ENCODE data around the gene RGS1. TPM values are rescaled to one million over a fixed set of nuclear protein-coding genes. Genes with fewer than 3 reads are reported as not detected.

The RGS1 gene
- total RNA-seq, 1 experiment from 2014 or later: not detected

GRCh38 chr1:192563129-192563528 lies 12.4 kb upstream of the RGS1 start:
- H2BK5ac ChIP-seq (ENCODE audit: insufficient read length, low read length): no peak overlapping the region
- no peaks in the 10 kb centered on the region for H3K79me1 ChIP-seq (ENCODE audit: insufficient read depth, low read depth, low read length, poor library complexity, severe bottlenecking)
- H2AK5ac ChIP-seq (ENCODE audit: insufficient read length, low read length): no peak overlapping the region
- Mint-ChIP-seq H3K27ac (no peak overlapping the region), H3K27me3 (ENCODE audit: low read depth) (no peaks in the 10 kb centered on the region), H3K9me3 (no peaks in the 10 kb centered on the region), H3K4me3 (no peak overlapping the region), H3K36me3 (ENCODE audit: insufficient read depth in 1 of 3, low read depth in 3 of 3) (no peaks in the 10 kb centered on the region), H3K4me1 (no peaks in the 10 kb centered on the region)
- H4K20me1 ChIP-seq (ENCODE audit: control insufficient read depth, insufficient read depth, insufficient read length): no peaks in the 10 kb centered on the region
- no peaks in the 10 kb centered on the region for H3K9me3 ChIP-seq (ENCODE audit: control insufficient read depth, low read depth, low read length)
- H3K4me2 ChIP-seq (ENCODE audit: insufficient read depth, insufficient read length, low read length): no peak overlapping the region
- no peak overlapping the region for H4K91ac ChIP-seq (ENCODE audit: insufficient read length, low read depth, low read length)
- H3K4me1 ChIP-seq (ENCODE audit: insufficient read depth, low read length): no peaks in the 10 kb centered on the region
- H4K8ac ChIP-seq (replicated peaks; ENCODE audit: insufficient read length, low read depth, low read length): no peak overlapping the region
- H3K27ac ChIP-seq (ENCODE audit: insufficient read length, low read depth, low read length): no peak overlapping the region
- H2BK12ac ChIP-seq (ENCODE audit: insufficient read length, low read depth, low read length): no peak overlapping the region
- no peak overlapping the region for H2BK20ac ChIP-seq (ENCODE audit: low read depth, low read length, poor library complexity, severe bottlenecking)
- no peak overlapping the region for H3T11ph ChIP-seq (ENCODE audit: low read length)
- no peaks in the 10 kb centered on the region for H3K27me3 ChIP-seq (ENCODE audit: insufficient read depth, low read length)
- H3K56ac ChIP-seq (ENCODE audit: insufficient read length, low read depth, low read length): no peak overlapping the region
- no peak overlapping the region for H2BK120ac ChIP-seq (ENCODE audit: low read depth, low read length, poor library complexity, severe bottlenecking)
- WGBS (ENCODE audit: extremely low coverage, insufficient read length, low lambda C conversion rate): no CpG with 5 or more reads among the region's 3 CpGs
- DNase-seq: no peak
- no peaks in the 10 kb centered on the region for H3K23me2 ChIP-seq (ENCODE audit: insufficient read length, low read depth, low read length, poor library complexity, severe bottlenecking)
- no peak overlapping the region for H4K5ac ChIP-seq (ENCODE audit: insufficient read length, low read depth, low read length)
- H2AFZ ChIP-seq (ENCODE audit: low read length): no peak overlapping the region
- H3K18ac ChIP-seq (ENCODE audit: insufficient read length, low read depth, low read length): no peak overlapping the region
- no peak overlapping the region for H2BK15ac ChIP-seq (ENCODE audit: low read depth, low read length)
- no peak overlapping the region for H3K4ac ChIP-seq (ENCODE audit: low read depth, low read length)
- H3K14ac ChIP-seq (ENCODE audit: insufficient read depth, low read length): no peak overlapping the region
- TF ChIP-seq CTCF (conservative IDR thresholded peaks at IDR 0.05): no peak
- H3K9ac ChIP-seq (ENCODE audit: extremely low read depth, insufficient read length, low read length): no peak overlapping the region
- no peaks in the 10 kb centered on the region for H3K79me2 ChIP-seq (ENCODE audit: insufficient read depth, low read length)
- no peak overlapping the region for H3K23ac ChIP-seq (ENCODE audit: insufficient read length, low read depth, low read length)
